LHCN-M2 (cell line): ENCODE measurements around the gene CNTRL. TPM values are rescaled to one million over a fixed set of nuclear protein-coding genes. Genes with fewer than 3 reads are reported as not detected.
"Not testable (repeated sequence)": the region's sequence is repeated elsewhere in the genome, so short reads cannot be mapped to it uniquely, and the experiment has no call there.

Source experiments
- DNase-seq: peaks from one replicate; pipeline ENCODE4 v3.0.0-alpha.2; 2012; ENCODE audit warnings: low read depth
- total RNA-seq: library from RNA; depleted of rRNA; stranded (reverse); fragments of >200 nt; gene quantifications from 2 replicates; pipeline ENCODE4 v1.2.3, GENCODE V29; 2014

The CNTRL gene
- total RNA-seq, 1 experiment from 2014 or later: 13.5 TPM

DNA sequence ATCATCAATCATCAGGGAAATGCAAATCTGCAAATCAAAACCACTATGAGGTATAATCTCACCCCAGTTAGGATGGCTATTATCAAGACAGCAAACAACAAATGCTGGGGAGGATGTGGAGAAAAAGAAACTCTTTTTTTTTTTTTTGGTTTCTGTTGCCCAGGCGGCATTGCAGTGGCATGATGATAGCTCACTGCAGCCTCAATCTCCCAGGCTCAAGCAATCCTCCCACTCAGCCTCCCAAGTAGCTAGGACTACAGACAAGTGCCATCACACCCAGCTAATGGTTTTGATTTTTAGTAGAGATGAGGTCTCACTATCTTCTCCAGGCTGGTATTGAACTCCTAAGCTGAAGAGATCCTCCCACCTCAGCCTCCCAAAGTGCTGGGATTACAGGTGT is 5.4 kb upstream of the CNTRL start:
- no peak for DNase-seq

DNA sequence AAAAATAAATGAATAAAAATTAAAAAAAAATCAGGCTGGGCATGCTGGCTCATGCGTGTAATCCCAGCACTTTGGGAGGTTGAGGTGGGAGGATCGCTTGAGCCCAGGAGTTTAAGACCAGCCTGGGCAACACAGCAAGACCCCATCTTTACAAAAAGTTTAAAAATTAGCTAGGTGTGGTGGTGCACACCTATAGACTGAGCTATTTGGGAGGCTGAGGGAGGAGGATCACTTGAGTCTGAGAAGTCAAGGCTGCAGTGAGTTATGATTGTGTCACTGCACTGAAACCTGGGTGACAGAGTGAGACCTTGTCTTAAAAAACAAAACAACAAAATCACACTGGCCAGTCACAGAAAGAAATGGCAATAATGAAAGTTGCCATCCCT is 3.4 kb upstream of the CNTRL start:
- DNase-seq: peak; percentile 5

DNA sequence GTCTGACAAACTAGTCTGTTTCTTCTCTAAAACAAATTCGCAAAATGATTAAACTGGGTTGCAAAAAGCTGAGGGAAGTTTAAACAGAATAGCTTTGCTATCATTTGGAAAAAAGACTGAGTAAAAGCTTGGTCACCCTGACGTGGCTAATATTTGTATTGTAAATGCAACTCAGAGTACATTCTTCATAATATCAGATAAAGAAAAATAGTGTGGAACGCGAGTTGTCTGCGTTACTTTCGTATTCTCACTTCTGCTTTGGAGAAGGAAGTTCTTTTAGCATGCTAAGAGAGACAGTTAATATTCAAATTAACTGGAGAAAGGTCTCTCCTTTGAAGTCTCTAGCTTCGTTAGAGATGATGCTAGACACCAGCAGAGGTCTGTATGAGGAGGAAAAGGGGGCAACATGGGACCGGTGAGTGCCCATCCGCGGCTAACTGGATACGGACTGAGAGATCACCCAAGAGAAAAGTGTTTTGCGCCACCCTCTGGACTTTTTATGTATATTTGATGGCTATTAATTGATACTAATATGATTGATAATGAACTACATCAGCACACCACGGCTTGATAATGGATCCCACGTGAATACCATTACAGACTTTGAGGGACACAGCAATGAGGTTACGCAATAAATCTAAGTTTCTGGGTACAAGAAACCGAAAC is 2.9 kb upstream of the CNTRL start:
- peak; percentile 64 for DNase-seq

DNA sequence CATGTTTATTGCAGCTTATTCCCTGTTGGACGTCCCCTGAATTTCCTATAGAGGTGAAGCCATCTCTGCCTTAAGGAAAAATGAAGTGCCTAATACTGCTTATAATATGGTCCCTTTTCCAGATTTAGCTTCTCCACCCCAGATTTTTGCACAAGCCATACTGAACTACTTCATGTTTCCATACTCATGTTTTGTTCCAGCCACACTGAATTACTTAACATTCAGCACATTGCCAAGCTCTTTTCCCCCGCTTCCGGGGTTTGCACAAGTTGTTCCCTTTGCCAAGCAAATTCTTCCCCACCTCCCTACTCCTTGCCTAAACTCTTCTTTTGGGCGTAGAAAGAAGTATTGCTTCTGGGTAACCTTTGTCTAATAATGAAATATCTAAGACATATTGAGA is 1.7 kb upstream of the CNTRL start:
- DNase-seq: peak; percentile 51

DNA sequence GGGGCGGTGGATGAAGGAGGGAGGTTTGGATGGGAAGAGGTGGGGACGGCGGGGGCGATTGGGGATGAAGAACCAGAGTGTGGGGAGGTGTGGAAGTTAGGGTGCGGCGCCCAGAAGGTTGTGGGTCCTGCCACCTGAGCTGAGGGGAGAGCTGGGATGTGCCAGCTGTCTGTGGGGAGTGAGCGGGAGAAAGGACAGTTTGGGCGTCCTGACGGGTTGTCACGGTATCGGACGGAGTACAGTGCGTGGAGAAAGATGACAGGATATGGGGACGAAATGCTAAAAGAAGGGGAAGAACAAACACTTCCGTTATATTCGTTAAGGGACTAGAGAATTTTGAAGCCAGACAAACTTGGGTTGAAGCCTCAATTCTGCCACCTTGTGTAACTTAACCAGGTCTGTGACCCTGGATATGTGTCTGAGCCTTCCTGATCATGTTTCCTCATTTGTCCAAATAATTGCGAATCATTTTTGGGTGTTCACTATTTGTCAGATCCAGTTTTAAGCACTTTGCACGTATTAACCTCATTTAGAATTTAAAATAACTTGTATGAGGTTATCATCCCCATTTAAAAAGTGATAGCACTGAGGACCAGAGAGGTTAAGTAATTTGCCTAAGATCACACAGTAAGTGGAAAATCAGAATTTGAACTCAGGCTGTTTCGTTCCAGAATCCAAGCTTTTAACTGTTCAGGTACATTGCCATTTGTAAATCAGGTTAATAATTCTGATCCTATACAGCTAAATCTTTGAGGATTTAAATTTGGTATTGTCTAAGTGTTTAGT is 689 bp downstream of the CNTRL start:
- no peak for DNase-seq

DNA sequence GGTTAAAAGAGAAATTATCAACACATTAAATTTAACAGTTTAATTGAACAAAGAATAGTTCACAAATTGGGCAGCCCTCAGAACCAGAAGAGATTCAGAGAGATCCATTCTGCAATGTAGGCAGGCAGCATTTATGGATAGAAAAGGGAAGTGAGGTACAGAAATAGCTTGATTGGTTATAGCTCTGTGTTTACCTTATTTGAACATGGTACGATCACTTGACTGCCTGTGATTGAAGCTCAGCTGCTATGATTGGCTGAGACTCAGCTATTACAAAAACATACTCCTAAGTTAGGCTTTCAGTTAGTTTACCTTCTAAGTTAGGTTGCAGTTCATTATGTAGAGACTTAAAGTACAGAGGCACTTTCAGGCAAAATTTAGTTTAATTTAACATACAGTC is 7.3 kb downstream of the CNTRL start:
- no peak for DNase-seq

DNA sequence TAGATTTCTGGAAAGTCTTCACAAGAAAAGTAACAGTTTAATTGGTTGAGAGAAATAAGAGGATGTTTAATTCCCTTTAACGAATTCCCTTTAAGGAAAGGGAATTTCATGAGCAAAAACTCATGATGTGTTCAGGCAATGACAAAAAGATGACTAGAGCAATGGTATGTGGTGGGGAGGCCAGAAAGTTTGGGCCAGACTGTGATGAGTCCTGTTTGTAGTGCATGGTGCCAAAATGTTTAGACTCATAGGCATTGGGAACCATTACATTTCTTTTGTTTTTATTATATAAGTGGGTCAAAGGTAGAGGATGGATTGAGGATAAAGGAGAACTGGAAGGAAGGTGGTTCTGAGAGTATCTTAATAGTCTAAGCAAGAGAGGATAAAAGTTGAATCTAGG is 10.9 kb downstream of the CNTRL start:
- DNase-seq: no peak

DNA sequence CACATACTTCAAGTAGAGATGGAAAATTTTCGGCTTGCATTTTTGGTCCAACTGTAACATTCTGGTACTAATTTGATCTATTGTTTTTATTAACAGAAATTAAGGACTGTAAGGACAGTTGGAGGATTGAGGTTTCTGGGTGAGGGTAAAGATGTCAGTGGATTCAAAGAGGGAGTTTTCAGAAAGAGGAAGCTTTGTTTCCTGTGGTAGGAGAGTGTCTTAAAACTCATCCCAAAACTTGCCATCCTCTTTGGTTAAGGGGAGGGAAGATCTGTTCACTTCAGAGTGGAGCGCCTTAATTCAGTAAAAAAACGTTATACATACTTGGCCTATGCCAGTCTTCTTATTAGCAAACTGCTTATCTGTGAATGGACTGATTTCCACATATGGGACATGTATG is 13.8 kb downstream of the CNTRL start:
- no peak for DNase-seq

DNA sequence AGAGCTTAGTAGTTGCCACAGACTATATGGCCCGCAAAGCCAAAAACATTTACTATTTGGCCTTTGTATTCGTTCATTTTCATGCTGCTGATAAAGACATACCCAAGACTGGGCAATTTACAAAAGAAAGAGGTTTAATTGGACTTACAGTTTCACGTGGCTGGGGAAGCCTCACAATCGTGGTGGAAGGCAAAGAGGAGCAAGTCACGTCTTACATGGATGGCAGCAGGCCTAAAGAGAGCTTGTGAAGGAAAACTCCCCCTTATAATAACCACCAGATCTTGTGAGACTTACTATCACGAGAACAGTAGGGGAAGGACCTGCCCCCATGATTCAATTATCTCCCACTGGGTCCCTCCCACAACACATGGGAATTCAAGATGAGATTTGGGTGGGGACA is 16.0 kb downstream of the CNTRL start:
- not testable (repeated sequence) for DNase-seq

DNA sequence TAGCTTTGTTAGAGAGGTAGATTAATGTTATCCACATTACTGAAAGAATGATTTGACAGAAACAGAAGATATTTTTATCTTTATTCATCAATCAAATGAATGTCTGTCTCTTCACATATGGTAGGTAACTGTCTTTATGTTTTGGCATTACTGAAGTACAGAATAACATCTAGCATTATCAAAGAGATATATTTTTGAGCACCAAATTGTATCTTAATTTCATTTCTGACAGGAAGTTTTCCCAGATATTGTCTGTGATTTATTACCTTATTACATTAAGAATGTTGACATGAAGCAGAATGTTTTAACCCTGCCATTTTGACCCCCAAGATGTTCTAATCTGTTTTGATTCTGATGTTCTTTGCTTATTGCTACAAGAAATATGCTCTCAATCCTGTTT is 20.3 kb downstream of the CNTRL start:
- DNase-seq: no peak

DNA sequence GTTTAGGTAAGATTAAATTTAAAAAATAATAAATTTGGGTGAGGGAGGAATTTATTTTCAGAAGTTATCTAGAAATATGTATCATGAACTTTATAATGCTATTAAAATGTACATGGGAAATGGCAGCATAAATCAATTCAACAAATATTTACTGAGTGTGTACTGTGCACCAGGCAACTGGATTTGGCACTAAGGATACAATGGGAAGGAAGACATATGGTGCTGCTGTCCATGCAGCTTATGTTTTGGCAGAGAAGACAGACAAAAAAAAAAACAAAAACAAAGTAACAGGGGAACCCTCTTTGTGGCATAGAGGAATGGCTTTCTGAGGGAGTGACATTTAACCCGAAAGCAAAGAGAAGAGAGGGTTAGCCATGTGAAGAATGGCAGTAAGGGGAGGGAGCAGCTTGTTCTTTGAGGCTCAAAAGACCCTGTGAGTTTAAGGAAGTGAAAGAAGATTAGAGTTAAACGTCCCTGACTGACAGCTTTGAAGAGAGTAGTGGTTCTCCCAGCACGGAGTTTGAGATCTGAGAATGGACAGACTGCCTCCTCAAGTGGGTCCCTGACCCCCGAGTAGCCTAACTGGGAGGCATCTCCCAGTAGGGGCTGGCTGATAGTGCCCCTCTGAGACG is 23.9 kb downstream of the CNTRL start:
- no peak for DNase-seq

DNA sequence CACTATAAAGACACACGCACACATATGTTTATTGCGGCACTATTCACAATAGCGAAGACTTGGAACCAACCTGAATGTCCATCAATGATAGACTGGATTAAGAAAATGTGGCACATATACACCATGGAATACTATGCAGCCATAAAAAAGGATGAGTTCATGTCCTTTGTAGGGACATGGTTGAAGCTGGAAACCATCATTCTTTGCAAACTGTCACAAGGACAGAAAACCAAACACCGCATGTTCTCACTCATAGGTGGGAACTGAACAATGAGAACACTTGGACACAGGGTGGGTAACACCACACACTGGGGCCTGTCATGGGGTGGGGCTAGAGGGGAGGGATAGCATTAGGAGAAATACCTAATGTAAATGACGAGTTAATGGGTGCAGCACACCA is 29.3 kb downstream of the CNTRL start:
- not testable (repeated sequence) for DNase-seq

DNA sequence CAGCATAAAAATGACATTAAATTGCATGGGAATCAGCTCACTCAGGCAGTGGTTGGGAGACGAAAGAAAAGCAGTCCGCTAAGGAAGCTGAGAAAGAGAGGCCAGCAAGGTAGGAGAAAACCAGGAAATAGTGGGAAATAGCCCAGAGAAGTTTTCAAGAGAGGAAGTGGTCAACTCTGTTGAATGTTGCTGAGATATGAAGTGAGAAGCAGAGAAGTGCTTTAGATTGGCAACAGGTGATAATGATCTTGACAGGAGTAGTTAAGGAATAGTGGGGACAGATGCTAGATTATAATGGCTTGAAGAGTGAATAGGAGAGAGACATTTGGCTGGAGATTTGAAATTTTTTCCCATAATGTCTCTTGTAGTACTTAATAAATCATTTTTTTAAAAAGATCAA is 30.8 kb downstream of the CNTRL start:
- no peak for DNase-seq

DNA sequence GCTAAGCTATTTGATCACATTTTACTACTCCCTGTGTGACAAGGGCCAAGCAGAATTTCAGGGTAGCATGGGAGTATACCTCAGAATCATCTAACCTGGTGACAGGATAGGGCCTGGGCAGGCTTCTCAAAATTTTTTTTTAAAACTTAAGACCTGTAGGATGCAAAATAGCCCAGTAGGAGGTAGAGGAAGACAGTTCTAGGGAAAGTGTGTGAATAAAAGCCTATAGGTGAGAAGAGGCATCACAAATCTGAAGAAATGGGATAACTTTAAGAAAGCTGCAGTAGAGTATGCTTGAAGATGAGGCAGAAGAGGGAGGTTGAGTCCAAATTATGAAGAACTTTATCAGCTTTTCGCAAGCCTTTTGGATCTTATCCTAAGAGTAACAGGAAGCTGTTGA is 32.3 kb downstream of the CNTRL start:
- no peak for DNase-seq

DNA sequence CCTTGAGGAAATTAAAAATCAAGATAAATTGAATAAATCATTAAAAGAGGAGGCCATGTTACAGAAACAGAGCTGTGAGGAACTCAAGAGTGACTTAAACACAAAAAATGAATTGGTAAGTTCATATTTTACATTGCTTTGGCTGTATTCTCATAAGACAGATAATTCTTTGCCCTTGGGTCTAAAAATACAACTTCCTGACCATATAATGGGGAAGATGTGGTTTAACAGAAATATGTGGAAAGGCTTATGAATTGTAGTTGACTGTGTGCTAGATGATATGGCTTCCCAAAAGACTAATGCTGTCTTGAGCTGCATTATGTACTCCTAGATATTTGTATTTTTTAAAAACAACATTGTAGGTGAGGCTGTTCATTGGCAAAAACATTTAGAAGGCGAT is 33.1 kb downstream of the CNTRL start:
- DNase-seq: no peak

DNA sequence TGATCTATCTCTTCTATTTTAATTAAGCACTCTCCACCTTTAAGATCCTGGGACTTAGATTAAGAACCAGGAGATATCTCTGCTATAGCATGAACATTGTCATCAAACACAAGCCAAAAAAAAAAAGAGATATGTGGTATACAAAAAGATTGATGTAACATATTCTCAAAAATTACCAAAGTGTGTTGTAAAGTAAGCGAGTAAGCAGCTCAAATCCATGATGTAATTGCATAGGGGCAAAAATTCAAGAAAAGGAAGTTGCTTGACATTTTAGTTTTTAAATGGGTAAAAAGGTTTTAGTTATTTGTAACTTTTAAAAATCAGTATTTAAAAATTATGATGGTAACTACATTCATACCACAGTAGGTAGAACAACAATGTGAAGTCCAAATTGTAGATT is 40.7 kb downstream of the CNTRL start:
- DNase-seq: no peak

DNA sequence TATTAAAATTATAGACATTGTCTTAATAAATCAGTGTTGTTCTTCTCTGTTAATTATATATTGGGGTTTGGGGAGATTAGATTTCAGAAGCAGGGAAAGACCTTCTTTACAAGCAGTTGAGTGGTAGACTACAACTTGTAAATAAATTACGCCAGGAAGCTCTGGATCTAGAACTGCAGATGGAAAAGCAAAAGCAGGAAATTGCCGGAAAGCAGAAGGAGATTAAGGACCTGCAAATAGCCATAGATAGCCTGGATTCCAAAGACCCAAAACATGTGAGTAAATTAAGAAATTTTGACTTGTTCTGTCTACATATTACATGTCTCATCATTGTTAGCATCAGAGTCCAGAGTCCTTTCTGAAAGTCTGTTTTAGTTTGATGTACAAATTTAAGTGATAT is 43.5 kb downstream of the CNTRL start:
- DNase-seq: no peak

DNA sequence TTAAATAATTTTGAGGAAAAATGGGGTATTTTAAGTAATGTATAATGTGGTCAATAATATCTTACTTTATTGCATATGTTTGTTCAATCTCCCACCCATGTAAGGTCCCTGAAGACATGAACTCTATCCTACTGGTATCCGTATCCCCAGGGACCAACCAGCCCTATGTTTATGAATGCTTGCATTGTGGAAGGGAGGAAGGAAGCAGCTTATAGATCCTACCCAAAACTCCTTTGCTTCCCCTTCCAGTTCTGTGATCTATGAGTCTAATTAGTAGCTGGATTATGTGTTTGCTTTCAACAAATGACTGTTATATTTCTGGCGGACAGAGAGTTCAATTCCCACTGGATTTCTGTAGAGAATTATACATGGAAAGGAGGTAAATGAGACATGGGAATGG is 45.6 kb downstream of the CNTRL start:
- no peak for DNase-seq

DNA sequence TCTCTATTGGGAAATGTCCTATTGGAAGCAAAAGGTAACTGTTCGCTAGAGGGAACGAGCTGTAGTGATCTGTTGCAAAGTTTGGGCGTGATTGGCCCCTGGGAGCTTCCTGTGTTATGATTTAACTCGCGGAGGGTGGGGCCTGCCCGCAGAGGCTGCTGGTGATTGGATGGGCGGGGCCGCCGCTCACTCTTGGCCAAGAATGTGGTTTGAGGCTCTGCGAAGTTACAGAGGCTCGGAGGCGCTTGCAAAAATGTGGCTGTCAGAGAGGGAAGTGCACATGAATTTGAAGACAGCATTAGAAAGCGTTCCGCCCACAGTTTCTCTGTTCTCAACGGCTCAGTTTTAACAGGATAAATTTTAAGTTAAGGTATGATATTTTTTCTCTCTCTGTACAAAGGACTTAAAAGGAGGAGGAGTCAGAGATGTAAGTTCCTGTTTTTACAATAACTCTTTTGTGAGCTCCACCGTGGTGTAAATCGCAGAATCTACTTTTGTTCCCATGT is 46.9 kb downstream of the CNTRL start:
- DNase-seq: peak; percentile 95

DNA sequence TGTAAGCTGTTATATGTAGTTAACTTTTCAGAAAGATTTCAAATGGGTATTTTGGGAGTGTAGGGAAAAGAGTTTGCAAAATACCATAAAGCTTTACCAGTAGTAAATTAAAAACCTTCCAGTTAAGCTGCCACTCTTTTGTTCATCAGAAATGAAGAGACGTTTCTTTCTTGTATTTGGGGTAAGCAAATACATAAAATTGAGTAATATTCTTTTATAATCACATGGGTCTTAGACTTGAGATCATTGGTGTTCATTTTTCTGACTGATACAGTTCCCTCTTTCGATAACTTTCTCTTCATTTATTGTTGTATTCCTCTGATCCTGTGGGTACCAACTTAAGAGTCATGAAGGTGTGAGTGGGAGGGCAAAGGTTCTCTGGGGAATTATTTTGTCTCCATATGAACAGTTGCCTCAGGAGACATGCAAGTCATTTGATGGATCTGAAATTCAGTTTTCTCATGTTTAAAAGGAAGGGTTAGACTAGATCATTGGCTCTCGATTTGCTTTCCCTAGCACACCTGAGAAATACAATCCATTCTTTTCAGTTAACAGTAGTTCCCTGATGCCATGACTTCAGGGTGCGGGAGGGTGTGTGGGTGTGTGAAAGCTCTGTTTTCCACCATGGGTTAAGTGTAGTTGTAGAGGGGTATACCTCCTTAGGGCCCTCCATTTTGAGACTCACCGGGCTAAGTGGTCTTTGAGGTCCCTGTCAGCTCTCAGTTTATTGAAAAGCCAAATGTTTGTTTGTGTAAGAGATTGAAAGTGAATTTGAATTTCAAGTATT is 47.7 kb downstream of the CNTRL start:
- peak; percentile 27 for DNase-seq

DNA sequence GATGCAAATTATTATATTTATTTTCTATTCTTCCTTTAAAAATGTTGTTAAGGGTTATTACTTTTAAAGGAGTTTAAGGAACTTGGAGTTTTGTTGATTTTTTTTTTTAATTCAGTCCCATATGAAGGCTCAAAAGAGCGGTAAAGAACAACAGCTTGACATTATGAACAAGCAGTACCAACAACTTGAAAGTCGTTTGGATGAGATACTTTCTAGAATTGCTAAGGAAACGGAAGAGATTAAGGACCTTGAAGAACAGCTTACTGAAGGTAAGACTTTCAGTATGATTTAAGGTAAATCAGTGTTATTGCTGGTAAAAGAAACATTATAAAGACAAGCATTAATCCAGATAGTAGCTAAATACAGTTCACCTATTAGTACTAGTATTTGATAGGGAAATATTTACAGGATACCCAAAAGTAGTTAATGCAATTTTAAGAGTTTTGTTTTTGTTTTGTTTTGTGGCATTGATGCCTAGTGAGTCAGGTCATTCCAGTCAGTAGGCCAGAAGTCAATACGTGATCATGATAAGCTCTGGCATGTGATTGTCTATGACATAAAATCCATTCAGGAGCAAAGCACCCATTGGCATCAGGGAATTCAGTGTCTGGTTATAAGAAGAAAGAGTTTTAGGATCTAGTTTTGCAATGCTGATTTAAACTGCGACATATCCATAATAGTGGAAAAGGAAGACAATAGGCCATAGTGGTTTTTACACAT is 49.2 kb downstream of the CNTRL start:
- peak; percentile 11 for DNase-seq
